Neural crest cell (in vitro differentiated cells): ENCODE data around the gene MAK. TPM values are rescaled to one million over a fixed set of nuclear protein-coding genes. Genes with fewer than 3 reads are reported as not detected.
"Not testable (repeated sequence)": the region's sequence is repeated elsewhere in the genome, so short reads cannot be mapped to it uniquely, and the experiment has no call there.

Experiments used
- DNase-seq: peaks from one replicate; pipeline ENCODE4 v3.0.0; 2021; ENCODE audit warnings: low read depth, mixed read lengths, low spot score
- H3K27ac Mint-ChIP-seq: one replicate; pipeline ENCODE4 v1.8.0; 2021; ENCODE audit warnings: mild to moderate bottlenecking, mixed read lengths; ENCODE audit not compliant: unreplicated experiment
- H3K27me3 Mint-ChIP-seq: 2 replicates; pipeline ENCODE4 v1.8.0; 2021; ENCODE audit warnings: low read depth, mild to moderate bottlenecking, mixed read lengths
- H3K36me3 Mint-ChIP-seq: 2 replicates; pipeline ENCODE4 v1.8.0; 2021; ENCODE audit warnings: low read depth, mild to moderate bottlenecking, mixed read lengths
- H3K4me1 Mint-ChIP-seq: 2 replicates; pipeline ENCODE4 v1.8.0; 2021; ENCODE audit warnings: mixed read lengths
- H3K4me3 Mint-ChIP-seq: one replicate; pipeline ENCODE4 v1.8.0; 2021; ENCODE audit warnings: mild to moderate bottlenecking, mixed read lengths
- H3K9me3 Mint-ChIP-seq: 2 replicates; pipeline ENCODE4 v1.8.0; 2021; ENCODE audit warnings: mixed read lengths
- total RNA-seq: library from RNA; stranded (reverse); gene quantifications from 2 replicates; pipeline ENCODE4 v1.2.1, GENCODE V29; 2021
- TF ChIP-seq, protein P1 (sequence below): fragments of 200-600 bp; sonication (generic); conservative IDR thresholded peaks from 2 replicates; pipeline ENCODE4 v1.5.0; 2021; ENCODE audit warnings: antibody characterized with exemption, mild to moderate bottlenecking

MAK gene
- total RNA-seq, 1 donor from 2014 or later: 0.93 TPM

- no peak for DNase-seq
- H3K36me3 Mint-ChIP-seq: no peaks in the 10 kb centered on the region
- no peak overlapping the region for H3K27ac Mint-ChIP-seq
- H3K27me3 Mint-ChIP-seq: no peaks in the 10 kb centered on the region
- no peak overlapping the region for H3K4me3 Mint-ChIP-seq
- no peaks in the 10 kb centered on the region for H3K9me3 Mint-ChIP-seq
- no peaks in the 10 kb centered on the region for H3K4me1 Mint-ChIP-seq
- TF ChIP-seq, protein P1, sequence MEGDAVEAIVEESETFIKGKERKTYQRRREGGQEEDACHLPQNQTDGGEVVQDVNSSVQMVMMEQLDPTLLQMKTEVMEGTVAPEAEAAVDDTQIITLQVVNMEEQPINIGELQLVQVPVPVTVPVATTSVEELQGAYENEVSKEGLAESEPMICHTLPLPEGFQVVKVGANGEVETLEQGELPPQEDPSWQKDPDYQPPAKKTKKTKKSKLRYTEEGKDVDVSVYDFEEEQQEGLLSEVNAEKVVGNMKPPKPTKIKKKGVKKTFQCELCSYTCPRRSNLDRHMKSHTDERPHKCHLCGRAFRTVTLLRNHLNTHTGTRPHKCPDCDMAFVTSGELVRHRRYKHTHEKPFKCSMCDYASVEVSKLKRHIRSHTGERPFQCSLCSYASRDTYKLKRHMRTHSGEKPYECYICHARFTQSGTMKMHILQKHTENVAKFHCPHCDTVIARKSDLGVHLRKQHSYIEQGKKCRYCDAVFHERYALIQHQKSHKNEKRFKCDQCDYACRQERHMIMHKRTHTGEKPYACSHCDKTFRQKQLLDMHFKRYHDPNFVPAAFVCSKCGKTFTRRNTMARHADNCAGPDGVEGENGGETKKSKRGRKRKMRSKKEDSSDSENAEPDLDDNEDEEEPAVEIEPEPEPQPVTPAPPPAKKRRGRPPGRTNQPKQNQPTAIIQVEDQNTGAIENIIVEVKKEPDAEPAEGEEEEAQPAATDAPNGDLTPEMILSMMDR: no peak
These were observed 22.7 kb upstream of the MAK start for GRCh38 chr6:10861086-10861485.

DNA sequence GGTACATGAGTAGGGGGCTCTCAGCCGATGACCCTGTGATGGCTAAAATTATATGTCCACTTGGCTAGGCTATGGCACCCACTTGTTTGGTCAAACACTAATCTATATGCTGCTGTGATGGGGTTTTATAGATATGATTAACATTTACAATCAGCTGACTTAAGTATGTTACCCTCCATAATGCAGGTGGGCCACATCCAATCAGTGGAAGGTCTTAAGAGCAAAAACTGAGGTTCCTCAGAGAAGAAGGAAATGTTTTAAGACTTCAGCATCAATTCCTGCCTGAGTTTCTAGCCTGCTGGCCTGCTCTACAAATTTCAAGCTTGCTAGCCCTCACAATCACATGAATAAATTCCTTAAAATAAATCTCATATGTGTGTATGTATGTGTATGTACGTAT, 18.9 kb upstream of the MAK start:
- TF ChIP-seq, protein P1: no peak
- no peaks in the 10 kb centered on the region for H3K36me3 Mint-ChIP-seq
- peaks cover 6% of the 10 kb centered on the region for H3K9me3 Mint-ChIP-seq
- no peaks in the 10 kb centered on the region for H3K4me1 Mint-ChIP-seq
- no peak overlapping the region for H3K4me3 Mint-ChIP-seq
- H3K27me3 Mint-ChIP-seq: no peaks in the 10 kb centered on the region
- no peak for DNase-seq
- H3K27ac Mint-ChIP-seq: no peak overlapping the region

- no peak for DNase-seq
- Mint-ChIP-seq H3K4me1 (no peaks in the 10 kb centered on the region), H3K36me3 (no peaks in the 10 kb centered on the region), H3K27ac (no peak overlapping the region), H3K27me3 (no peaks in the 10 kb centered on the region), H3K9me3 (peaks cover 6% of the 10 kb centered on the region), H3K4me3 (no peak overlapping the region)
- TF ChIP-seq, protein P1: no peak
These were observed 16.7 kb upstream of the MAK start for GRCh38 chr6:10854922-10855632.

GRCh38 chr6:10853849-10854300, 15.5 kb upstream of the MAK start:
- H3K9me3 Mint-ChIP-seq, H3K36me3 Mint-ChIP-seq, H3K4me1 Mint-ChIP-seq, H3K27ac Mint-ChIP-seq, H3K27me3 Mint-ChIP-seq, DNase-seq, H3K4me3 Mint-ChIP-seq: not testable (repeated sequence)

GRCh38 chr6:10852361-10852960, 14.1 kb upstream of the MAK start:
- no peak overlapping the region for H3K27ac Mint-ChIP-seq
- H3K9me3 Mint-ChIP-seq: peaks cover 6% of the 10 kb centered on the region
- H3K4me1 Mint-ChIP-seq: no peaks in the 10 kb centered on the region
- no peak overlapping the region for H3K4me3 Mint-ChIP-seq
- TF ChIP-seq, protein P1: no peak
- H3K36me3 Mint-ChIP-seq: no peaks in the 10 kb centered on the region
- no peak for DNase-seq
- no peaks in the 10 kb centered on the region for H3K27me3 Mint-ChIP-seq

DNA sequence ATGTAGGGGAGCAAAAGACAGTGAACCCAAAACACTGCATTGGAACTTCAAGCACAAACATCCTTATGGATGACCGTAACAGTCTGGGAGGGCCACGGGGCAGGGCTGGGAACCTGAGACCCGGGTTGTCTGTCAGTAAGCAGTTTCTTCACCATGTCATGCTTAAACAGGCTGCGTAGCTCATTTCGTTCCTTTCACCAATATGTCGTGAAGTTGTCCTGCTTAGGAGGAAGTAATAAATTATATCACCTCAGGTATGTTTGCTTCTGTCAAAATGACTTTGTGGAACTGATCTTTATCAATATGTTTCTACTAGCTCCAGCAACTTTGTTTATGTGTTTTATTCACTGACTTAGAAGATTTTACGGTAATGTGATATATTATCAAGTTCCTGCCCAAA, 12.4 kb upstream of the MAK start:
- Mint-ChIP-seq H3K4me3 (no peak overlapping the region), H3K9me3 (peaks cover 6% of the 10 kb centered on the region), H3K36me3 (no peaks in the 10 kb centered on the region), H3K27ac (no peak overlapping the region), H3K27me3 (no peaks in the 10 kb centered on the region), H3K4me1 (no peaks in the 10 kb centered on the region)
- TF ChIP-seq, protein P1: no peak
- DNase-seq: no peak
